HepG2 (cell line): ENCODE data around the gene LYZL1. TPM values are rescaled to one million over a fixed set of nuclear protein-coding genes. Genes with fewer than 3 reads are reported as not detected.

ENCODE experiments used
- ARID5B ChIP-seq: IDR thresholded peaks from 2 replicates; pipeline ENCODE4 v1.4.0; 2020; ENCODE audit warnings: mild to moderate bottlenecking, missing genetic modification reagents
- BCL3 ChIP-seq: sonication (generic); formaldehyde crosslinking; IDR thresholded peaks from 2 replicates; pipeline ENCODE4 v1.5.1; 2020; ENCODE audit warnings: mild to moderate bottlenecking, missing genetic modification reagents, moderate library complexity
- BHLHE40 ChIP-seq: IDR thresholded peaks from 2 replicates; pipeline ENCODE4 v1.6.1; 2011; ENCODE audit warnings: low read length, improper control_type of control experiment
- EP300 ChIP-seq, 3 experiments: sonication (generic) in 1 of 3; formaldehyde crosslinking in 1 of 3; IDR thresholded peaks; 2 replicates each; pipeline versions ENCODE4 v1.5.1 to v1.6.1; 2011 to 2020; ENCODE audit warnings: low read depth in 2 of 3, low read length in 2 of 3, borderline replicate concordance in 1 of 3, improper control_type of control experiment in 1 of 3, mild to moderate bottlenecking in 1 of 3, missing genetic modification reagents in 1 of 3, moderate library complexity in 1 of 3
- GMEB2 ChIP-seq: IDR thresholded peaks from 2 replicates; pipeline ENCODE4 v1.6.1; 2016; ENCODE audit warnings: missing biosample characterization, missing genetic modification reagents, low read depth
- KAT7 ChIP-seq: IDR thresholded peaks from 2 replicates; pipeline ENCODE4 v1.6.1; 2018; ENCODE audit warnings: borderline replicate concordance, missing compliant biosample characterization
- MXD4 ChIP-seq: IDR thresholded peaks from 2 replicates; pipeline ENCODE4 v1.6.1; 2016; ENCODE audit warnings: mild to moderate bottlenecking, missing biosample characterization, missing genetic modification reagents
- MYPOP ChIP-seq: sonication (generic); formaldehyde crosslinking; IDR thresholded peaks from 2 replicates; pipeline ENCODE4 v1.8.1; 2023; ENCODE audit warnings: mild to moderate bottlenecking, moderate library complexity, missing genetic modification reagents
- NCOA1 ChIP-seq: sonication (generic); formaldehyde crosslinking; IDR thresholded peaks from 2 replicates; pipeline ENCODE4 v1.9.0; 2021; ENCODE audit warnings: missing genetic modification reagents
- NCOA2 ChIP-seq: sonication (generic); formaldehyde crosslinking; IDR thresholded peaks from 2 replicates; pipeline ENCODE4 v1.8.0; 2022; ENCODE audit warnings: inconsistent platforms
- PATZ1 ChIP-seq: sonication (generic); formaldehyde crosslinking; IDR thresholded peaks from 2 replicates; pipeline ENCODE4 v1.4.0; 2020; ENCODE audit warnings: missing genetic modification reagents
- RFX5 ChIP-seq: IDR thresholded peaks from 2 replicates; pipeline ENCODE4 v1.6.1; 2011; ENCODE audit warnings: low read depth, low read length, improper control_type of control experiment
- SIX1 ChIP-seq: sonication (generic); formaldehyde crosslinking; IDR thresholded peaks from 2 replicates; pipeline ENCODE4 v1.4.0; 2020; ENCODE audit warnings: missing genetic modification reagents, borderline replicate concordance
- ZBTB10 ChIP-seq: sonication (generic); formaldehyde crosslinking; IDR thresholded peaks from 2 replicates; pipeline ENCODE4 v1.4.0; 2020; ENCODE audit warnings: missing genetic modification reagents, borderline replicate concordance
- ZNF343 ChIP-seq: sonication (generic); formaldehyde crosslinking; IDR thresholded peaks from 2 replicates; pipeline ENCODE4 v1.4.0; 2020; ENCODE audit warnings: mild to moderate bottlenecking, missing genetic modification reagents
- polyA plus RNA-seq, 8 experiments: library from polyadenylated mRNA; depleted of rRNA in 3 of 8; stranded (reverse) in 7 of 8; unstranded in 1 of 8; fragments of >200 nt; fragmentation: Illumina TruSeq in 4 of 8; extraction: Trizol in 4 of 8; gene quantifications; 2 replicates each; pipeline versions ENCODE4 v1.2.1 to v1.2.3, GENCODE V29; 2011 to 2016; ENCODE audit warnings: low read depth in 4 of 8, missing spikeins in 1 of 8, mixed read lengths in 1 of 8; ENCODE audit not compliant: insufficient read depth in 1 of 8
- total RNA-seq, 5 experiments: library from RNA; depleted of rRNA; stranded (reverse); fragments of >200 nt; fragmentation: Illumina TruSeq; extraction: Trizol; gene quantifications; 2 replicates each; pipeline ENCODE4 v1.2.3, GENCODE V29; 2016; ENCODE audit warnings: low read depth in 1 of 5

Gene LYZL1
- total and polyA plus RNA-seq, 2 of the 13 experiments (the other 11 are each of a cell fraction or from before 2014, with no cell fraction given) = not detected

- peak; percentile 13; the same call in 1 of the 2 replicates for TF ChIP-seq PATZ1 (CRISPR knock-in tag)
- TF ChIP-seq MXD4 (CRISPR knock-in tag) = 0 out of 2 replicates have a peak, but pooled peaks have one; percentile 17
- TF ChIP-seq ARID5B (CRISPR knock-in tag) = peak; percentile 42
- TF ChIP-seq BHLHE40 = 0 out of 2 replicates have a peak, but pooled peaks have one; percentile 27
- no peak for TF ChIP-seq GMEB2 (CRISPR knock-in tag)
- TF ChIP-seq EP300 (IDR thresholded peaks at IDR 0.05; ENCODE audit: low read depth in 2 of 2, low read length in 2 of 2) = 0 out of 4 replicates have a peak, but pooled peaks of 1 of the 2 experiments have one; percentile 14
- peak; percentile 13; the same call in 1 of the 2 replicates for TF ChIP-seq EP300 (CRISPR knock-in tag; IDR thresholded peaks at IDR 0.05; ENCODE audit: borderline replicate concordance)
- TF ChIP-seq ZBTB10 (CRISPR knock-in tag) = no peak
- peak; percentile 35; the same call in 1 of the 2 replicates for TF ChIP-seq NCOA2 (CRISPR knock-in tag)
- no peak for TF ChIP-seq MYPOP (CRISPR knock-in tag)
- TF ChIP-seq RFX5 = no peak
- TF ChIP-seq ZNF343 (CRISPR knock-in tag) = 0 out of 2 replicates have a peak, but pooled peaks have one; percentile 44
- TF ChIP-seq KAT7 (CRISPR knock-in tag) = no peak; the same call in 1 of the 2 replicates
- no peak for TF ChIP-seq BCL3 (CRISPR knock-in tag)
- peak; percentile 79 for TF ChIP-seq SIX1 (CRISPR knock-in tag)
- no peak for TF ChIP-seq NCOA1 (CRISPR knock-in tag)
These were observed 30.4 kb downstream of the LYZL1 start (continued) for GRCh38 chr10:29319205-29319781.
